Tibial nerve (tissue), 3 donors: ENCODE results near the gene BAMBI.

Experiments used
- CTCF ChIP-seq, 5 experiments: fragments of 200-600 bp in 3 of 5; fragments of 450-650 bp in 2 of 5; sonication (generic) in 3 of 5; IDR thresholded peaks; one replicate each; pipeline ENCODE4 v1.5.1; 2016 to 2019; ENCODE audit warnings: antibody characterized with exemption in 5 of 5, mild to moderate bottlenecking in 3 of 5, moderate library complexity in 2 of 5
- POLR2A ChIP-seq, 2 donors: fragments of 450-650 bp; IDR thresholded peaks; one replicate each; pipeline ENCODE4 v1.6.1; 2017; ENCODE audit warnings: antibody characterized with exemption in 2 of 2, mild to moderate bottlenecking in 2 of 2, moderate library complexity in 2 of 2

- TF ChIP-seq CTCF (IDR thresholded peaks at IDR 0.05) (peak in 2 of 5 experiments; percentile 21 to 25), POLR2A (IDR thresholded peaks at IDR 0.05) (no peak)
Observed at GRCh38 chr10:28679581-28680357, 2.4 kb downstream of the BAMBI start.
